Central memory CD8-positive, alpha-beta T cell (primary cell): Measurements from ENCODE around the gene SBNO2.

Source experiments
- ATAC-seq: fragments of 150-1000 bp; cut with Tn5 transposase; replicated peaks from 2 replicates; pipeline ENCODE4 v1.10.0; 2022; ENCODE audit warnings: mild to moderate bottlenecking, moderate FRiP score, moderate number of reproducible peaks; ENCODE audit not compliant: poor library complexity, severe bottlenecking; ENCODE audit errors: extremely low read depth
- DNase-seq, 2 donors: peaks; one replicate each; pipeline ENCODE4 v3.0.0; 2021; ENCODE audit warnings: low spot score in 2 of 2
- H3K27ac Mint-ChIP-seq: one replicate; pipeline ENCODE4 v1.8.0; 2022; ENCODE audit warnings: low read depth, mild to moderate bottlenecking, moderate library complexity, mixed read lengths
- H3K27me3 Mint-ChIP-seq: one replicate; pipeline ENCODE4 v1.8.0; 2022; ENCODE audit warnings: mixed read lengths
- H3K36me3 Mint-ChIP-seq: one replicate; pipeline ENCODE4 v1.8.0; 2022; ENCODE audit warnings: mild to moderate bottlenecking, moderate library complexity, mixed read lengths; ENCODE audit not compliant: insufficient read depth
- H3K4me1 Mint-ChIP-seq: one replicate; pipeline ENCODE4 v1.8.0; 2022; ENCODE audit warnings: mixed read lengths
- H3K4me3 Mint-ChIP-seq: one replicate; pipeline ENCODE4 v1.8.0; 2022; ENCODE audit warnings: mild to moderate bottlenecking, moderate library complexity, mixed read lengths
- H3K9me3 Mint-ChIP-seq: one replicate; pipeline ENCODE4 v1.8.0; 2022; ENCODE audit warnings: mixed read lengths

The SBNO2 gene

GRCh38 chr19:1103132-1103707 lies 70.8 kb downstream of the SBNO2 start:
- peak overlapping the region; percentile 84 for H3K27ac Mint-ChIP-seq
- peaks cover 22% of the 10 kb centered on the region for H3K4me1 Mint-ChIP-seq
- H3K9me3 Mint-ChIP-seq = no peaks in the 10 kb centered on the region
- DNase-seq (no peak), ATAC-seq (no peak)
- H3K27me3 Mint-ChIP-seq = no peaks in the 10 kb centered on the region
- peaks cover 30% of the 10 kb centered on the region for H3K36me3 Mint-ChIP-seq
- peak overlapping the region; percentile 66 for H3K4me3 Mint-ChIP-seq

GRCh38 chr19:1102407-1103131 lies 71.5 kb downstream of the SBNO2 start:
- peaks cover 22% of the 10 kb centered on the region for H3K4me1 Mint-ChIP-seq
- no peak for ATAC-seq
- no peaks in the 10 kb centered on the region for H3K27me3 Mint-ChIP-seq
- no peak for DNase-seq
- no peaks in the 10 kb centered on the region for H3K9me3 Mint-ChIP-seq
- peak overlapping the region; percentile 66 for H3K4me3 Mint-ChIP-seq
- peak overlapping the region; percentile 84 for H3K27ac Mint-ChIP-seq
- peaks cover 33% of the 10 kb centered on the region for H3K36me3 Mint-ChIP-seq

- ATAC-seq (no peak), DNase-seq (no peak)
- Mint-ChIP-seq H3K4me3 (no peak overlapping the region), H3K4me1 (peaks cover 22% of the 10 kb centered on the region), H3K9me3 (no peaks in the 10 kb centered on the region), H3K27me3 (no peaks in the 10 kb centered on the region), H3K36me3 (peaks cover 25% of the 10 kb centered on the region), H3K27ac (no peak overlapping the region)
Measured at GRCh38 chr19:1101337-1101698, 72.8 kb downstream of the SBNO2 start.

- H3K4me1 Mint-ChIP-seq = peaks cover 47% of the 10 kb centered on the region
- ATAC-seq (no peak), DNase-seq (no peak)
- no peak overlapping the region for H3K4me3 Mint-ChIP-seq
- H3K9me3 Mint-ChIP-seq = no peaks in the 10 kb centered on the region
- no peaks in the 10 kb centered on the region for H3K27me3 Mint-ChIP-seq
- H3K27ac Mint-ChIP-seq = no peak overlapping the region
- H3K36me3 Mint-ChIP-seq = peaks cover 23% of the 10 kb centered on the region
Measured at GRCh38 chr19:1098177-1099051, 75.7 kb downstream of the SBNO2 start.

- Mint-ChIP-seq H3K27me3 (no peaks in the 10 kb centered on the region), H3K36me3 (peaks cover 22% of the 10 kb centered on the region), H3K4me1 (peaks cover 44% of the 10 kb centered on the region), H3K27ac (no peak overlapping the region), H3K9me3 (no peaks in the 10 kb centered on the region), H3K4me3 (no peak overlapping the region)
- DNase-seq = no peak
- no peak for ATAC-seq
Measured at GRCh38 chr19:1097810-1098176, 76.3 kb downstream of the SBNO2 start.

- peak within 1 kb of the TSS; percentile 85 for H3K27ac Mint-ChIP-seq
- DNase-seq = peak; percentile 98 to 99
- H3K4me3 Mint-ChIP-seq = peak within 1 kb of the TSS; percentile 95
- H3K4me1 Mint-ChIP-seq = peaks cover 39% of the 10 kb centered on the region
- H3K36me3 Mint-ChIP-seq = peaks cover 38% of the 10 kb centered on the region
- H3K27me3 Mint-ChIP-seq = no peaks in the 10 kb centered on the region
- H3K9me3 Mint-ChIP-seq = no peaks in the 10 kb centered on the region
- peak; percentile 95 for ATAC-seq
Measured at GRCh38 chr19:1094978-1095701, 78.9 kb downstream of the SBNO2 start, which contains the start of gene POLR2E. Gene POLR2E (minus strand): TSS chr19:1095375. CDS start chr19:1095315, 60 bp downstream.

GRCh38 chr19:1094655-1094977 lies 79.5 kb downstream of the SBNO2 start:
- Mint-ChIP-seq H3K36me3 (peaks cover 40% of the 10 kb centered on the region), H3K27me3 (no peaks in the 10 kb centered on the region), H3K27ac (peak overlapping the region; percentile 85), H3K9me3 (no peaks in the 10 kb centered on the region), H3K4me1 (peaks cover 34% of the 10 kb centered on the region), H3K4me3 (peak overlapping the region; percentile 95)
- peak; percentile 7 for ATAC-seq
- no peak for DNase-seq

GRCh38 chr19:1093811-1094553 lies 80.1 kb downstream of the SBNO2 start:
- peak overlapping the region; percentile 95 for H3K4me3 Mint-ChIP-seq
- peak overlapping the region; percentile 85 for H3K27ac Mint-ChIP-seq
- H3K27me3 Mint-ChIP-seq = no peaks in the 10 kb centered on the region
- H3K36me3 Mint-ChIP-seq = peaks cover 47% of the 10 kb centered on the region
- ATAC-seq = no peak
- DNase-seq = no peak
- no peaks in the 10 kb centered on the region for H3K9me3 Mint-ChIP-seq
- peaks cover 34% of the 10 kb centered on the region for H3K4me1 Mint-ChIP-seq

GRCh38 chr19:1093330-1093729 lies 80.7 kb downstream of the SBNO2 start:
- Mint-ChIP-seq H3K27me3 (no peaks in the 10 kb centered on the region), H3K27ac (peak overlapping the region; percentile 74), H3K9me3 (no peaks in the 10 kb centered on the region), H3K4me1 (peaks cover 33% of the 10 kb centered on the region), H3K36me3 (peaks cover 50% of the 10 kb centered on the region), H3K4me3 (peak overlapping the region; percentile 95)
- ATAC-seq = no peak
- no peak for DNase-seq

GRCh38 chr19:1091544-1092175 lies 82.4 kb downstream of the SBNO2 start:
- no peak overlapping the region for H3K27ac Mint-ChIP-seq
- DNase-seq (no peak), ATAC-seq (no peak)
- no peaks in the 10 kb centered on the region for H3K9me3 Mint-ChIP-seq
- H3K36me3 Mint-ChIP-seq = peaks cover 64% of the 10 kb centered on the region
- H3K4me1 Mint-ChIP-seq = peaks cover 43% of the 10 kb centered on the region
- no peak overlapping the region for H3K4me3 Mint-ChIP-seq
- no peaks in the 10 kb centered on the region for H3K27me3 Mint-ChIP-seq

GRCh38 chr19:1090731-1091543 lies 83.1 kb downstream of the SBNO2 start:
- Mint-ChIP-seq H3K4me1 (peaks cover 41% of the 10 kb centered on the region), H3K9me3 (no peaks in the 10 kb centered on the region), H3K27me3 (no peaks in the 10 kb centered on the region), H3K4me3 (peak overlapping the region; percentile 18), H3K36me3 (peaks cover 69% of the 10 kb centered on the region), H3K27ac (no peak overlapping the region)
- no peak for ATAC-seq
- DNase-seq = no peak
